GM10248 (cell line): ENCODE measurements around the gene OLFM1.

Experiments used
- CTCF ChIA-PET: fragments of 300-600 bp; sonication (Branson Sonifier 250); formaldehyde crosslinking; extraction: SDS; loops from one replicate; lab custom pipeline; 2021; ENCODE audit warnings: antibody characterized with exemption; lab: Yijun Ruan, JAX
- POLR2A ChIA-PET: fragments of 350-650 bp; sonication (Branson Sonifier 250); formaldehyde crosslinking; extraction: SDS; loops from one replicate; lab custom pipeline; 2020; ENCODE audit warnings: antibody characterized with exemption; lab: Yijun Ruan, JAX
- DNase-seq: peaks from one replicate; pipeline ENCODE4 v3.0.0; 2012; ENCODE audit errors: extremely low spot score
- CTCF ChIP-seq: IDR thresholded peaks from 2 replicates; pipeline ENCODE4 v1.5.1; 2012; ENCODE audit warnings: mild to moderate bottlenecking, low read depth; ENCODE audit errors: extremely low read depth, missing control alignments, control extremely low read depth

OLFM1 gene

GRCh38 chr9:135135929-135136315 is 48.5 kb downstream of the OLFM1 start:
- no peak for DNase-seq
- TF ChIP-seq CTCF, result no peak
- ChIA-PET POLR2A (no interaction called here), CTCF (no interaction called here)

- DNase-seq, result no peak
These were observed 49.0 kb downstream of the OLFM1 start for GRCh38 chr9:135136481-135136880.

GRCh38 chr9:135136991-135137832 is 49.7 kb downstream of the OLFM1 start:
- no peak for TF ChIP-seq CTCF
- no peak for DNase-seq
- ChIA-PET POLR2A (no interaction called here), CTCF (interaction anchor here (1.4 kb wide), 1 partner anchor 19 kb away, joined by 3 read pairs; no protein-coding TSS in a partner anchor)

More at GRCh38 chr9:135136481-135136880, 49.0 kb downstream of the OLFM1 start:
- ChIA-PET POLR2A (no interaction called here), CTCF (no interaction called here)
- no peak for TF ChIP-seq CTCF

- no peak for TF ChIP-seq CTCF
- ChIA-PET CTCF (interaction anchor here (1.4 kb wide), 1 partner anchor 18 kb away, joined by 3 read pairs; no protein-coding TSS in a partner anchor), POLR2A (no interaction called here)
These were observed 50.8 kb downstream of the OLFM1 start for GRCh38 chr9:135138078-135138855.

GRCh38 chr9:135139366-135139959 is 52.0 kb downstream of the OLFM1 start:
- CTCF ChIA-PET, result no interaction called here
- no peak for DNase-seq

More at GRCh38 chr9:135138078-135138855, 50.8 kb downstream of the OLFM1 start:
- DNase-seq, result no peak

More at GRCh38 chr9:135139366-135139959, 52.0 kb downstream of the OLFM1 start:
- no peak for TF ChIP-seq CTCF
- POLR2A ChIA-PET, result no interaction called here
